Activated CD4-positive, CD25-positive, alpha-beta regulatory T cell treated with anti-CD3 and anti-CD28 coated beads, Interleukin-2, amount 50 U/mL, for 24 hours (primary cell): ENCODE results near the gene RHOT2.
"Not testable (repeated sequence)": the region's sequence is repeated elsewhere in the genome, so short reads cannot be mapped to it uniquely, and the experiment has no call there.

ENCODE experiments used
- ATAC-seq, 2 donors: fragments of 150-1000 bp; cut with Tn5 transposase; one replicate each; pipeline ENCODE4 v1.10.0; 2021; ENCODE audit warnings: mild to moderate bottlenecking in 1 of 2, moderate library complexity in 1 of 2

Gene RHOT2

DNA sequence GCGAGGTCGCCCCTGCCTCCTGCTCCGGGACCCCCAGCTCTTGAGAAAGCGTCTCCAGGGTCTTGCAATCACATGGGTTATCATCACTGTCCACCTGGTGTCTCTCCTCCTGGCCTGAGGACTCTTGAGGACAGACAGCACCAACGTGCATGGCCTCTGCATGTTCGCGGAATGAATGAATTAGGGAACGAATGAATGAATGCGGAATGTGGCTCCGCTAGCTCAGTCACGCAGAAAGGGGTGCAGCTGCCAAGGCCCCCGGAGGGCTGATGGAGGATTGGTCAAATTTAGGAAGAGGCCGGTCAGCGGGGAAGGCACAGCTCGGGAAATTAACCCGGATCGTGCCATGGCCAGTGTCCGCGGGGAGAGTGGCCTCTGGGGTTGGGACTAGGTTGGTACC is 34.4 kb downstream of the RHOT2 start:
- no peak for ATAC-seq

DNA sequence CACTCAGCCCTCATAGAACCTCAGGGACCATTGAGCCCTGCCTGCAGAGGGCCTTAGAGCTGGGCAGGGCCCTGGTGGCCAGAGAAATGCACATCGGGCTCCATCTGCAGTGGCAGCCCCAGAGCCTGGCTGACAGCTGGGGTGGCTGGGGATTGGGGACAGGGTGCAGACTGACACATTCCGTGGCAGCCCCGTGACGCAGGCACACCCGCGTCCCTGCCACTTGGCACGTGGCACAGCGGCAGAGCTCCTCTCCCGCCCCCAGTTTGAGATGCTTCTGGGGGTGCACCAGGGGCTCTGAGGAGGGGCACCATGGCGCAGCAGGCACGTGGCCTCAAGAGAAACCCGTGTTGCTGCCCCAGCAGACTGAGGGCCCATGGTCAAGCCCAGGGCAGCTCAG is 35.5 kb downstream of the RHOT2 start:
- ATAC-seq, result no peak

DNA sequence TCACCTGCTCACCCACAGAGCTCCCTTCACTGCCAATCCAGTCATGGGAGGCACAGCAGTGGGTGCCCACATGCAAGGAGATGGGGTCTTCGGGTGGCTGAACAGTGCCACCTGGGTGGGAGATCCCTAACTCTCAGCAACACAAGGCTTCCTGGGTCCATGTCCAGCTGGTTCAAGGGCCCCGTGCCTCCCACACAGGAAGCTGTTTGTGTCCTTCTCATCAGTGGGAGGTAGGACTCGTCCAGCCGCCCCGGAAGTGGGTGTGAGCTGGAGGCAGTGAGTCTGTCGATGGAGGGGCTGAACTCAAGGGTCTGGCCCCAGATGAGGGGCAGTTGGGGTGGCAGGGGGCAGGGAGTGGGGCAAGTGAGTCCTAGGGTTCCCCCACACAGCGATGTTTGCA is 36.1 kb downstream of the RHOT2 start:
- no peak for ATAC-seq

DNA sequence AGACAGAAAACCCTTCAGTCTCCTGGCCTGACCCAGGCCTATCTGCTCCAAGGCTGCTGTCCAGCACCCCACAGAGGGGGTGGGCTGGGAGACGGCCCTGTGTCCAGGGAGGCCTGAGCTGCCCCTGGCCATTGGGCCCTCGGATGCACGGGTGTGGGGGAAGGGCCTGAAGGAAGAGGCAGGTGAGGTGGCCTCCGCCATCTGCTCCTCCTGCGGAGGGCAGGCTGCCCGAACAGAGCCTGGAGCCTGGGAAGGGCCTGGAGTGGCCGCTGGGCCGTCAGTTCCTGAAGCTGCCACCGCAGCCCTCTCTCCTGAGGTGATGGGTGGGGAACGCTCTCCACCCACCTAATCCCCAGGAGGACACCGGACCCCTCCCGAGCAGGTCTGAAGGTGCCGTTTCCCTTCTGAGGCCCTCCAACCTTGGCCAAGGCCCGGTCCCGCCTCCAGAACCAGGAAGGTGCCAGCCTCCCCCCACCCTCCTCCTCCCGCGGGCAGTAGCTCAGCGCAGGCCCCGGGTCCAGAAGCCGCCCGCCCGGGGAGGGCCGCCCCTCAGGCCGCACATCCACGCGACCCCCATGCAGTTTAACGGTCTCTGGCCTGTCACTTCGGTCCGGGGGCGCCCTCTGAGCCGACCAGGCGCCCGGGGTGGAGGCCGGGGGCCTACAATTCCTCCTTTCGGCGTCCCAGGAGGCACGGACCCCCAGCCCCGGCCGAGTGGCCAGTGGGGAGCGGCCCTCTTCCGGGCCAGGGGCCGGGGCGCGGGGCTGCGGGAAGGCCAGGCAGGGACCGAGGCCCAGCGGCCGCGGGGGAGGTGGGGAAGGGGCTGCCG is 36.8 kb downstream of the RHOT2 start:
- ATAC-seq, result no peak

DNA sequence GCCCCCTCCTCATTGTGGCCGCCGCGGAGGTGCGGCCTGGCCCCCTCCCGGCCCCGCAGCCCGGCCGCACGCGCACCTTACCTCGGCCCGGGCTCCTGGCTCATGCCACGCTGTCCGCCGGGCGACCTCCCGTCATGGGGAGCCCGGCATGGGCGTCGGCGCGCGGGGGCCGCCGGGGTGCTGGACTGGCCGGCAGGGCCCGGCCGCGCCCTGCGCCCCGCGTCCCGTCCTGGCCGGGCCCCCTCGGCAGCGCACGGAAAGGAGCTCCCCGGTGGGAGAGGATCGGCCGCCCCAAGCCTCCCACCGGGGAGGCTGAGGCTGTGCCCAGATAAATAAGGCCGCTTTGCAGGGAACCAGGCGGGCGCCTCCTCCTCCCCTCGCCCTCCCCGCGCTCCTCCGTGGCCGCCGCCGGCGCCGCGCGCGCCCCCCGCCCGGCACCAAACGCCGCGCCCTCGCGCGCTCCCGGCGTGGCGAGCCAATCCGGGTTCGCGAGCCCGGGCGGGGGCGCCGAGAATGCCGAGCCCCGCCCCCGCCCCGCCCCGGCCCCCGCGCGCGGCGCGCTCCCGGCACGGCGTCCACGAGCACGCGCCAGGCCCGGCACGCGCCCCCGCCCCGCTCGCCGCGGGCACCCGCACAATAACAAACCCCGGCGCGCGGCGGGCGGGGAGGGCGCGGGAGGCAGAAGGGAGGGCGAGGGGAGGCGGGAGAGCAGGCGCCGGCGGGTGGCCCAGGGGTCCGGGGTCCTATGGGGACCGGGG is 37.7 kb downstream of the RHOT2 start, which contains the start of gene FBXL16:
Gene FBXL16, minus strand, starts transcription at position 371 of the 758 bp plus-strand sequence. CDS start 8,396 bp downstream, outside the sequence.
- no peak for ATAC-seq

DNA sequence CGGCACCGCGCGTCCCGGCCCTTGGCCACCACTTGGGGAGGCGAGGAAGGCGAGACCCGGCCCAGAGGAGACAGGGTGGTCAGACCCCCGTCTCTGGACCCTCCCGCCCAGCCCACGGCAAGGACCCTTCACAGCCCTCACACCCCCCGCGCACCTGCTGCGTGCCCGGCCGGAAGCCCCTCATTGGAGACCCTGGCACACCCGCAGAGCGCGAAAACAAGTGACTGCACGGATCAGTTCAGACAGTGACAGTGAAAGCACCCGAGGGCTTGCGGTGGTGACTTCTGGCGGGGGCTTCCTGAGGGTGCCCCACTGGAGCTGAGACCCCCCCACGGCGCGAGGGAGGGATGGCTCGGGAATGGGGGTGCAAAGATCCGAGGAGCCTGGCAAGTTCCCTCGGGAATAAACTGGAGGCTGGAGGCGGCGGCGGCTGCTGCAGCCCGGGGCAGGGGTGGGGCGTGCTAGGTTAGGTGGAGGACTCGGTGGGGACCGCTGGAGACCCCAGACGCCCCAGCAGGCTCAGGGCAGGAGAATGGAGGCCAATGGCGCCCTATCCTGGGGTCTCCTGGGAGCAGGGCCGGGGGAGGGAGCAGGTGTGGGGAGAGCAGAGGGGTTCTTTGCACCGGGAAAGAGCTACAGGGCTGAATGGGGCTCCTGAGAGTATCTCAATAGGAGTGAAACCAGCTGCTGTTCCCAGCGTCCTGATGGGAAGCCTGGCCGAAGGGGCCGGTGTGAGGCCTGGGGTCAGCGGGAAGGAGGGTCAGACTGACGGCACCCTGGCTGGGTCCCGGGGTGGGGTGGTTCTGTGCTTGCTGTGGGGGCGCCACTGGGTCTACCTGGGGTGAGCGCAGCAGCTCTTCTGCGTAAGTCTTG is 38.5 kb downstream of the RHOT2 start:
- no peak for ATAC-seq

DNA sequence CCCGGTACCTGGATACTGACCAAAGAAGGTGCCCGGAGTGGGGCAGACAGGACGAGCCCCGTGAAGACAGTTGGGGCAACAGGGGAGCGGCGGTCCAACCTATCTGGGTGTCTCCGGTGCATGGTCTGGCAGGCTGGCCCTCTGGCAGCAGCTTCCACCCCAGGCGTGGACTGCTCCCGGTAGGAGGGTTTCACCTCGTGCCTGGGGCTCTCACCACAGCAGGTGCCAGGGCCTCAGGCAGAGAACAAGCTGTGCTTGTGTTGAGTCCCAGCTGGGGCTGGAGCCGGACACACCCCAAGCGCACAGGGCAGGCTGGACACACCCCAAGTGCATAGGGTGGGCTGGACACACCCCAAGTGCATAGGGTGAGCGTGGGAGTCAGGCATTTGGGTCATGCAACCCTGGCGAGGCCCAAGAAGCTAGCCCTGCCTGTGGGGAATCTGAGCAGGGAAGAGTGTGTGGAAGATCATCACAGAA is 39.2 kb downstream of the RHOT2 start:
- no peak for ATAC-seq

DNA sequence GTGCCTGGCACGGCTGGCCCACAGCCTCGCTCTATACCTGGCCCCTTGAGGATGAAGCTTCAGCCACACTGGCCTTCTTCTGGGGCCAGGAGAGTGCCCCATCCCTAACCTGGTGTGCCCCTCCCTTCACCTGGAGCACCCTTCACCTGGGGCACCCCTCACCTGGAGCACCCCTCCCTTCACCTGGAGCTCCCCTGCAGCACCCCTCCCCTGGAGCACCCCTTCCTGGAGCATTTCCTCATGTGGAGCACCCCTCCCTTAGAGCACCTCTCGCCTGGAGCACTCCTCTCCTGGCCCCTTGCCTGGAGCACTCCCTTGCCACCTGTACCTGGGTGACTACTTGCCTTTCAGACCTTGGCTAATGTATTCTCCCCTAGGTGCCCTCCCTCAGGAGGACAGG is 40.1 kb downstream of the RHOT2 start:
- ATAC-seq, result no peak

DNA sequence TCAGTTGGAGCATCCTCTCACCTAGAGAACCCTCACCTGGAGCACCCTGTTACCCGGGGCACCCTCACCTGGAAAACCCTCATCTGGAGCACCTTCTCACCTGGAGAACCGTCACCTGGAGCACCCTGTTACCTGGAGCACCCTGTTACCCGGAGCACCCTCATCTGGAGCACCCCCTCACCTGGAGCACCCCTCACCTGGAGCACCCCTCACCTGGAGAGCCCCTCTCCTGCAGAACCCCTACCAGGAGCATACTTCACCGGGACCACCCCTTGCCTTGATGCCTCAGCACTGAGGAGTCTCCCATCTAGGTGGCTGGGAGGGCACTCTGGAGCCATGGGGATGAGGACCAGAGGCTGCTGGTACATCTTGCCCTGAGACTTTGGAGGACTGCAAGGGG is 41.0 kb downstream of the RHOT2 start:
- ATAC-seq, result no peak

DNA sequence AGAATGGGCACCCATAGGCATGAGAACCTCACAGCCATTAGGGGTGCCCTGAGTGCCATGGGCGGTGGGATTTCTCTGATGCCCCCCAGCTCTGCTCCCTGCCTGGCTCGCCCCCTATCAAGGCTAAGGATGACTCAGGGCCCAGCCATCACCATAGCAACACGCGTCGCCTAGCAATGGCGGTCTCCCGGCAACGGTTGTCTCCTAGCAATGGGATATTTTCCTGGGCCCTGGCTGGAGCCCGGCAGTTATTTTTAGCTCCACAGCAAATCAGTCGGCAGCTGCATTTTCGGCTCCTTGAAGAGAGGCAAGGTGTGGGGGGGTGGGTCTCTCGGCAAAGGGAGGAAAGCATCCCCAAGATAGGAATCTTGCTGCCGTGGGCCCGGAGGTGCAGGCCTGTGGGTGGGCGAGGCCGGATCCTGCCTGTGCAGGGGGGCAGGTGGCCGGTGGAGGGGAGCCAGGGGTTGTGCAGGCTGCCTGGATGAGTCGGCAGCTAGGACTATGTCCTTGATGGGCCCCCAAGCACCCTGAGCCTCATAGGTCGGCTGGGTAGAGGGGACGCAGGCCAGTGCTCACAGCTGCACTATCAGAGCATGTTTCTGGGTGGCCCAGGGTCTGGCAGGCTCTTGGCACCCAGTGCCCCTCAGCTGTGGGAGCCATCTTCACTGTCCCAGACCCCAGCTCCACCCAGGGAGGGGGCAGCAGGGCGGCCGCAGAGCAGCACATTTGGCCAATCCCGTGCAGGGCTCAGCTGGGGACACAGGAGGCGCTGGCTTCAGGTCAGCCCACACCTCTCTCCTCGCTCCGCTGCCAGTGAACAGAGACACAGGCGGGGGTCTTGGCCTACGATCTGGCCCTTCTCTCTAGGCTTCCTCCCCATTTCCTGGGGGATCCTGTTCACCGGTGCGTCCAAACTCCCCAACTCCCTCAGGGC is 41.9 kb downstream of the RHOT2 start:
- no peak for ATAC-seq

DNA sequence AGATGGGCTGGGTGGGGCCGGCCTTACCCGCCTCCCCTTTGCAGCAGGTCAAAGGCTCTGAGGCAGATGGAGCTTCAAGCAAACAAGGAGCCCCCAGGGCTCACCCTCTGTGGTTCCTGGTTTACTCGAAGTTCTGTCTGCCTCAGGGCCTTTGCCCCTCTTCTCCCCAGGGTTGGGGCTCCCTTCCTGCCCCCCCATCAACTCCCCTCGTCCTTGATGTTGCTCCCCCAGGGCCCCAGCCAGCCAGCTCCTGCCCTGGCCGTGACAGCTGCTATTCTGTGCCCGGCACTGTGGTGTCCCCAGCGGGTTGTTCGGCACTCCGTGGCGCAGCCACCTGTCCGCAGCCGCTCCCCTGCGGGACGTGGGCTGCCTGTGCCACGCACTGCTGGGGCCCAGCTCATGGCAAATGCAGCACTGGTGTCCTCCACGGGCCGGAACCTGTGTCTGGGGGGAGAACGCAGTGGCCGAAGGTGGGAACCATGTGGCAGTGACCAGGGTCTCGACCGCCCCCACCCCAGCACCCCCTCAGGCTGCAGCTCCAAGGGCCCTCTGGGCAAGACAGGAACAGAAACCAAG is 42.7 kb downstream of the RHOT2 start:
- no peak for ATAC-seq

DNA sequence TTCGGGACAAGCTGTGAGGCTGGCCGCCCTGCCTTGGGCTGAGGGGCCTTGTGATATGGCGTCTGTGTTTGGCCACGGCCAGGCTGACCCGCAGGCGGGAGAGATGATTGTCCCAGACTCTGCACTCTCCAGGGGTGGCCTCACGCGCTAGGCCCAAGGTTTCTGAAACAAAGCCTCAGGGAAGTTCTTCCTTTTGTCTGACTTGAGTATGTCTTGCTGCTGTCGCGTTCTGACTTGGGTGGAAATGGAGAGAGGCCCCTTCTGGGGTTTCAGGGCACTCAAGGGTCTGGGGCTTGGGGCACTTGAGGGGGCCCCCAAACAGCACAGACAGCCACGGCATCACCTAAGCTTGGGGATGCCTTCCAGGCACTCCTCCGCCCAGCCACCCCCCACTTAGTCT is 43.2 kb downstream of the RHOT2 start:
- no peak for ATAC-seq

DNA sequence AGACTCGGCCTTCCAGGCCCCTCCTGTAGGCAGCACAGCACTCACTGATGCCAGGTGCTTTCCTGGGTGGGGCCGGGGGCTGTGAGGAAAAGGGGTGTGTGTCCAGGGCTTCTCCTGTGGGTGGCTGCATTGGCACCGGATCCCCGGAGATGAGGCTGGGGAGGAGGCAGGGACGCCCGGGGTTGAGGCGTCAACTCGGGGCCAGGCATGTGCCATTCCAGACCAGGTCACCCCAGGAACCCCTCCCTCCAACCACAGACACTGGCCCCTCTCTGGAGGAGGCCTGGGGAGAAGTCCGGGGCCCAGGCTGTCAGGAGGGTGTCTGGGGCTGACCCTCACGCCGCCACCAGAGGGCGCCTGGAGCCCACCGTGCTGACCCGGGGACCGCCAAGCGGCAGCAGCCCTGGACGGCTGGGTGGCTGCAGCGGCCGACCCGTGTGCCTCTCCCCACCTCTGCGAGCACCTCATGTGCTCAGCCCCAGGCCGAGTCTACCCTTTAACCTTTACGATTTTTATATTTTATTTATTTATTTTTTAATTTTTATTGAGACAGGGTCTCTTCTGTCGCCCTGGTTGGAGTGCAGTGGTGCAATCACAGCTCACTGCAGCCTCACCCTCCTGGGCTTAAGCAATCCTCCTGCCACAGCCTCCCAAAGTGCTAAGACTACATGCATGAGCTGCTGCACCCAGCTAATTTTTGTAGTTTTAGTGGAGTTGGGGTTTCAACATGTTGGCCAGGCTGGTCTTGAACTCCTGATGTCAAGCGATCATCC is 43.8 kb downstream of the RHOT2 start:
- peak; percentile 64 to 66 for ATAC-seq

DNA sequence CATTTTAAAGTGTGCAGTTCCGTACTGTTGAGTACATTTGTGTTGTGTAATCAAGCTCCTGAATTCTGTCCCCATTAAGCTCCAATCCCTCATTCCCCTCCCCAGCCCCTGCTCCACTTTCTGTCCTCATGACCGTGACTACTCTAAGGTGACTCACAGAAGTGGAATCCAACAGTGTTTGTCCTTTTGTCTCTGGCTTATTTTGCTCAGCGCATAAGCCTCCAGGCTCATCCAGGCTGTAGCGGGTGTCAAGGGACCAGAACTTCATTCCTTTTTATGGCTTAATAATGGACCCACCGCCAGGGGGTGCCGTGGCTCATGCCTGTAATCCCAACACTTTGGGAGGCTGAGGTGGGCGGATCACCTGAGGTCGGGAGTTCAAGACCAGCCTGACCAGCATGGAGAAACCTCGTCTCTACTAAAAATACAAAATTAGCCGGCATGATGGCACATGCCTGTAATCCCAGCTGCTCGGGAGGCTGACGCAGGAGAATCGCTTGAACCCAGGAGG is 44.9 kb downstream of the RHOT2 start:
- not testable (repeated sequence) for ATAC-seq

DNA sequence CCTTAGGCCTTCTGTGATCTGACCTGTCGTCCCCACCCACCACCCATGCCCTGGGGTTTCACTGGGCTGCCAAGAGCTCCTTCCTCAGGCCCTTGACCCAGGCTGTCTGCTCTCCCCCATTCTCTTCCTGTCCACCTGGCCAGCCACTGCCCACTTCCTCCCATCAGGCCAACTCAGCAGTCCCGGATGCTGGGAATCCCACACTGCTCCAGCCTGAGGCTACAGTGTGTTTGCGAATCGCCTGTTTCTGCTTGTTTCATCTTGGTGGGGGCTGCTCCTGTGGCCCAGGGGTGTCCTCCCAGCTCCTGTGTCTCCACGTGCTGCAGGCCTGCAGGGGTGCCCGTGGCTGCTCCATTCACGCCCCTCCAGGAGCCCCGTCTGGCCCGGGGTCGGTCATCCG is 46.1 kb downstream of the RHOT2 start:
- ATAC-seq, result no peak

DNA sequence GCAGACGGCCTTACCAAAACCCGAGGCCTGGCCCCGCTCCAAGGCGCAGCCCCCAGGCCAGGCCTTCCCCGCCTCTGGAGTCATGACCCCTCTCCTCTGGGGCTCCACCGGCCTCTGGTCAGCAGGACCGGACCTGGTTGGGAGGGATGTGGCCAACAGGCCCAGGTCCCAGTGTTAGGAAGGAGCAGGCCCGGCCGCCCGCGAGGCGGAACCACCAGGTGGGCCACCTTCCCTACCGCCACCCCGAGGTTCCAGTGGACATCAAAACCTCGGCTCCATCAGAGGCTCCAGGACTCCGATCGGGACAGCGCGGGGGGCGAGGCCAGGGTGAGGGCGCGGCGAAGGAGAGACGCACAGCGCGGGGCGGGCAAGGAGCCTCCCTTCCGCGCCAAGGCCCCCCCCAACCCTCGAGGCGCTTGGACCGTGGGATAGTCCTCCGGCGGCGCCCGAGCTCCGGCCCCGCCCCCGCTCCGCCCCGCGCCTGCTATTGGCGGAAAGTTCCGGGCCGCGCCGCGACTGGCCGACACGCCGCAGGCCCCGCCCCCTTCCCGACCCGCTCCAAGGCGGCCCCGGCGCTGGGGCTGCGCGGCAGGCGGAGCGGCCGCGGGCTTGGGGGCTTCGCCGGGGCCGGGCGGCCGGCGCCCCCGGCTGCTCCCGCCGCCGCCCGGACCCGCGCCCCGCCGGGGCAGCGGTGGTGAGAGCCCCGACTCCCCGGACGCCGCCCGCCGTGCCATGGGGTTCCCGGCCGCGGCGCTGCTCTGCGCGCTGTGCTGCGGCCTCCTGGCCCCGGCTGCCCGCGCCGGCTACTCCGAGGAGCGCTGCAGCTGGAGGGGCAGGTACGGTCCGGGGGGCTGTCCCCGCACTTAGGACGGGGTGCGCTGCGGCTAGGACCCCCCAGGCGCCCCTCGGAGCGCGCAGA is 46.9 kb downstream of the RHOT2 start, which contains the start of gene METRN:
Gene METRN, plus strand, starts transcription at position 561 of the 919 bp plus-strand sequence. Its CDS starts 172 bp downstream, at position 733.
- peak; percentile 86 to 89 for ATAC-seq

DNA sequence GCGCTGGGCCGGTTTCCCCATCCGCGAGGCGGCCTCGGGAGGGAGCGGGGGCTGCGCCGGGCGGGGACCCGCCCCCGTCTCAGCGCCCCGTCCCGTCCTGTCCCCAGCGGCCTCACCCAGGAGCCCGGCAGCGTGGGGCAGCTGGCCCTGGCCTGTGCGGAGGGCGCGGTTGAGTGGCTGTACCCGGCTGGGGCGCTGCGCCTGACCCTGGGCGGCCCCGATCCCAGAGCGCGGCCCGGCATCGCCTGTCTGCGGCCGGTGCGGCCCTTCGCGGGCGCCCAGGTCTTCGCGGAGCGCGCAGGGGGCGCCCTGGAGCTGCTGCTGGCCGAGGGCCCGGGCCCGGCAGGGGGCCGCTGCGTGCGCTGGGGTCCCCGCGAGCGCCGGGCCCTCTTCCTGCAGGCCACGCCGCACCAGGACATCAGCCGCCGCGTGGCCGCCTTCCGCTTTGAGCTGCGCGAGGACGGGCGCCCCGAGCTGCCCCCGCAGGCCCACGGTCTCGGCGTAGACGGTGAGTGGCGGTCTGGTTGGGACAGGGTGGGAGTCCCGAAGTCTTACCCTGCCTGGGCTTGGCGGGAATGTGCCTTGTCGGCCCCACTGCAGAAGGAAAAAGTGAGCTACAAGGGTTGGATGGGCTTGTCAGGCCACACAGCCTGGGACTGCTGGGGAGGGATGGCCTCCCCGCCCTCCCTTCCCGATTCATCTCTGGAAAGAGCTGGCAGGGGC is 47.7 kb downstream of the RHOT2 start:
- peak; percentile 20 to 21 for ATAC-seq

DNA sequence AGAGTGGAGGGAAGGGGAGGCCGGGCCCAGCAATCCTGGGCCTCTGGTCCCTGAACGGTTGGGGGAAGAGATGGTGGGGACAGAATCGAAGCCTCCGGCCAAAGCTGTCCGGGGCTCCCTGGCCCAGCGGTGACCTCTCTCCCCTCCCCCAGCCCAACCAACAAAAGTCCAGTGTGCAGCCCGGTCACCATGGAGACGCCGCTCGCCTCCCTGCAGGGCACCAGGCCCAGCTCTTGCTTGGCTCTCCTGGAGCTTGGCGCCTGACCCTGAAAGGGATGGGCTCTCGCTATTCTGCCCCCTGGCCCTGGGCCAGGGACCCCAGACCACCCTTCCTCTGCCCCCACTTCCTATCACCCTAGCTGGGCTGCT is 48.3 kb downstream of the RHOT2 start:
- ATAC-seq, result no peak
